ENCODE results near the gene HPSE.
A peak's percentile ranks its signal among the peaks of the same experiment; 100 is the strongest.

The HPSE gene

GRCh38 chr4:83364312-83364711, 29.7 kb upstream of the HPSE start:
- no peak overlapping the region for H3K27ac ChIP-seq (ENCODE audit: low read depth, low read length, poor library complexity, severe bottlenecking)
- H3F3A ChIP-seq (ENCODE audit: insufficient read depth, low read length) = no peaks in the 10 kb centered on the region
- H3K79me2 ChIP-seq (ENCODE audit: insufficient read depth, low read length) = no peaks in the 10 kb centered on the region
- H3K4me3 ChIP-seq (ENCODE audit: low read depth, low read length, poor library complexity, severe bottlenecking) = no peak overlapping the region
- H3K27me3 ChIP-seq (ENCODE audit: insufficient read depth, low read length) = no peaks in the 10 kb centered on the region
- H3K4me1 ChIP-seq (ENCODE audit: insufficient read depth, low read length, severe bottlenecking) = no peaks in the 10 kb centered on the region
- no peaks in the 10 kb centered on the region for H3K9me3 ChIP-seq (ENCODE audit: low read length)
- no peaks in the 10 kb centered on the region for H3K36me3 ChIP-seq (ENCODE audit: insufficient read depth, low read length)
- H2AFZ ChIP-seq (ENCODE audit: low read length) = no peak overlapping the region
- no peaks in the 10 kb centered on the region for H3K9me2 ChIP-seq (ENCODE audit: low read depth, low read length)
- no peak overlapping the region for H3K9ac ChIP-seq (ENCODE audit: low read length)
- H3K4me2 ChIP-seq (ENCODE audit: low read length) = no peak overlapping the region
- no peaks in the 10 kb centered on the region for H4K20me1 ChIP-seq (ENCODE audit: insufficient read depth, low read length)
- TF ChIP-seq EZH2 (IDR thresholded peaks at IDR 0.05; ENCODE audit: borderline replicate concordance, low read length) = no peak
- TF ChIP-seq CTCF (IDR thresholded peaks at IDR 0.05; ENCODE audit: low read length) = no peak

- Histone ChIP-seq H3K4me3 (ENCODE audit: low read depth, low read length, poor library complexity, severe bottlenecking) (no peak overlapping the region), H4K20me1 (ENCODE audit: insufficient read depth, low read length) (no peaks in the 10 kb centered on the region), H3K9me3 (ENCODE audit: low read length) (no peaks in the 10 kb centered on the region), H3K27me3 (ENCODE audit: insufficient read depth, low read length) (no peaks in the 10 kb centered on the region), H3K4me2 (ENCODE audit: low read length) (no peak overlapping the region), H2AFZ (ENCODE audit: low read length) (no peak overlapping the region), H3K9ac (ENCODE audit: low read length) (no peak overlapping the region), H3K79me2 (ENCODE audit: insufficient read depth, low read length) (no peaks in the 10 kb centered on the region), H3F3A (ENCODE audit: insufficient read depth, low read length) (no peaks in the 10 kb centered on the region), H3K36me3 (ENCODE audit: insufficient read depth, low read length) (no peaks in the 10 kb centered on the region), H3K4me1 (ENCODE audit: insufficient read depth, low read length, severe bottlenecking) (no peaks in the 10 kb centered on the region), H3K9me2 (ENCODE audit: low read depth, low read length) (no peaks in the 10 kb centered on the region), H3K27ac (ENCODE audit: low read depth, low read length, poor library complexity, severe bottlenecking) (no peak overlapping the region)
- TF ChIP-seq CTCF (IDR thresholded peaks at IDR 0.05; ENCODE audit: low read length) (peak; percentile 72), EZH2 (IDR thresholded peaks at IDR 0.05; ENCODE audit: borderline replicate concordance, low read length) (no peak)
Measured at GRCh38 chr4:83362492-83363329, 28.1 kb upstream of the HPSE start.

- Histone ChIP-seq H3K9ac (ENCODE audit: low read length) (no peak overlapping the region), H3K79me2 (ENCODE audit: insufficient read depth, low read length) (no peaks in the 10 kb centered on the region), H3K4me3 (ENCODE audit: low read depth, low read length, poor library complexity, severe bottlenecking) (no peak overlapping the region), H3K9me2 (ENCODE audit: low read depth, low read length) (no peaks in the 10 kb centered on the region), H3F3A (ENCODE audit: insufficient read depth, low read length) (no peaks in the 10 kb centered on the region), H3K27ac (ENCODE audit: low read depth, low read length, poor library complexity, severe bottlenecking) (no peak overlapping the region), H3K27me3 (ENCODE audit: insufficient read depth, low read length) (no peaks in the 10 kb centered on the region), H3K4me1 (ENCODE audit: insufficient read depth, low read length, severe bottlenecking) (no peaks in the 10 kb centered on the region), H3K4me2 (ENCODE audit: low read length) (no peak overlapping the region), H3K9me3 (ENCODE audit: low read length) (no peaks in the 10 kb centered on the region), H2AFZ (ENCODE audit: low read length) (no peak overlapping the region), H3K36me3 (ENCODE audit: insufficient read depth, low read length) (no peaks in the 10 kb centered on the region), H4K20me1 (ENCODE audit: insufficient read depth, low read length) (no peaks in the 10 kb centered on the region)
- TF ChIP-seq EZH2 (IDR thresholded peaks at IDR 0.05; ENCODE audit: borderline replicate concordance, low read length) (no peak), CTCF (IDR thresholded peaks at IDR 0.05; ENCODE audit: low read length) (no peak)
Measured at GRCh38 chr4:83361416-83362103, 26.9 kb upstream of the HPSE start.
